GM12875 (cell line): Measurements from ENCODE around the gene KLHL5.

Source experiments
- H3K4me3 ChIP-seq: one replicate; pipeline ENCODE4 v1.5.1; 2011; ENCODE audit warnings: low read depth, low read length, control low read depth
- CTCF ChIP-seq: IDR thresholded peaks from 2 replicates; pipeline ENCODE4 v1.5.1; 2011; ENCODE audit warnings: low read depth, mild to moderate bottlenecking, control low read depth, inconsistent platforms, low read length, moderate library complexity, borderline replicate concordance; ENCODE audit not compliant: insufficient read depth

Gene KLHL5

DNA sequence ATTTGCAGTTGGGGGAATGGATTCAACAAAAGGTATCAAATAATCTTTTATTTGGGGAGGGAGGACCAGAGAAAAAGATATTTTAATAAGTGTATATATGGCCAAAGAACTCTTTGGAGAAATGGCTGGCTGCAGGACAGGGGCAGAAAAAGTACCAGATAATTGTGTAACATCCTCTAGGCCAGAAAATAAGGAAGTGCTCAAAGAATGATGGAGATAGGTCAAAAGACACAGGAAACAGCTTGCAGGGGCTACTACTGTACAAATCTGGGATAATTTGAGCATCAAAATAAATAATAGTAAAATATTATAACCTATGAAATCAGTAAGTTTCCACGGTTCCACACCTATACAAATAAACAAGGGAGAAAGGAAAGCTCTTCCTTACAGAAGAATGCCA, 34.8 kb downstream of the KLHL5 start:
- no peak for TF ChIP-seq CTCF
- no peak overlapping the region for H3K4me3 ChIP-seq

DNA sequence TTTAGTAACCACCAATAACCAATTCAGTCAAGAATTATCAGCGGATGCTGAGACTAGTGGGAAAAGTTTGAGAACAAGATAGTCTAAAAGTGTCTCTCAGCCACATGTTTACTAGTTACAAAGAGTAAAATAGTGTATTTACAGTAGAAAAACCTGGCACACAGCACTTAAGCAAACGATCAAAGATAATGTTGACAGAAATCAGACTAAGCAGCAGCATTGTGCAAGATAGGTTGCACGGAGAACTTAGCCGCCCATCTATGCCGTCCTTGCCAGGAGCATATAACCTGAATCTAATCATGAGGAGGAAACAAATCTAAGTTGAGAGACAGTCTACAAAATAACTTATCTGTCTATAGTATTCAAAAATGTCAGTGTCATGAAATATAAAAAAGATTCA, 35.3 kb downstream of the KLHL5 start:
- H3K4me3 ChIP-seq: no peak overlapping the region
- no peak for TF ChIP-seq CTCF

GRCh38 chr4:39102297-39102696, 40.3 kb downstream of the KLHL5 start:
- TF ChIP-seq CTCF: no peak
- no peak overlapping the region for H3K4me3 ChIP-seq

GRCh38 chr4:39103291-39103690, 41.3 kb downstream of the KLHL5 start:
- no peak for TF ChIP-seq CTCF

DNA sequence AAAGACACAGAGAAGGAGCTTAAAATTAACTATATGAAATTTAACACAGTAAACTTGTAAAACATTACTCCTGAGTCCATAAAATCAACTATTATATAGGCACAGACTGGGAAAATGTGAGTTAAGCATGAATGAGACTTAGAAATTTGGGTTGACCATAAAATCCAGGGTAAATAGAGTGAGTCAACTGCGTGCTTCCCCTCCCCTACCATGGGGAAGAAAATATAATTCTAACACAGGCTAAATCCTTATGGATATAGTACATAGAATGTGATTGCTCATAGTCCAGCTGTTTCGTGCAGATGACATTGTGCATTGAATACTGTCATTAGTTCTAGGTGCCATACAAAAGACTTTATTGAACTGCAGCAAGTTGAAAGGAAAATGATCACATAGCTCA, 42.2 kb downstream of the KLHL5 start:
- no peak for TF ChIP-seq CTCF
- H3K4me3 ChIP-seq: no peak overlapping the region

More at GRCh38 chr4:39103291-39103690, 41.3 kb downstream of the KLHL5 start:
- no peak overlapping the region for H3K4me3 ChIP-seq

DNA sequence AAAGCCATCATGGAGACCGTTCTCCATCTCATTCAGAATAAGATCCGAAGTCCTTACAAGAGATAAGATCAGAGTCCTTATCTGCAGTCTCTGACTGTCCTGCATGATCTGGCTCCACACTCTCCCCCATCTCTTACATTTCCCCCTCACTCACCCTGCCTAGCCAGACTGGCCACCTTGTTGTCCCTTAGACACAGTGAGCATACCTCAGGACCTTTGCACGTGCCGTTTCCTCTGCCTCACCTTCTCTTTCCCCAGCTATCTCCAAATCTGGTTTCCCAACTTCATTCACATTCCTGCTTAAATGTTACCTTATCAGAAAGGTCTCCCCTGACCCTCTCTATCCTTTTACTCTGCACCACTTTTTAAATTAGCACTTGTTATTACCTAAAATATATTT, 44.0 kb downstream of the KLHL5 start:
- H3K4me3 ChIP-seq: no peak overlapping the region
- no peak for TF ChIP-seq CTCF

- H3K4me3 ChIP-seq: no peak overlapping the region
- no peak for TF ChIP-seq CTCF
Measured at GRCh38 chr4:39114436-39114835, 52.4 kb downstream of the KLHL5 start.
